HG03066 (cell line): ENCODE data around the gene GATAD2A.
A peak's percentile ranks its signal among the peaks of the same experiment; 100 is the strongest.
"Not testable (repeated sequence)": the region's sequence is repeated elsewhere in the genome, so short reads cannot be mapped to it uniquely, and the experiment has no call there.

Experiments used
- ATAC-seq: cut with Tn5 transposase; IDR thresholded peaks from one replicate; pipeline ENCODE4 v1.9.1; 2021; ENCODE audit warnings: low read depth; ENCODE audit not compliant: unreplicated experiment

Gene GATAD2A

DNA sequence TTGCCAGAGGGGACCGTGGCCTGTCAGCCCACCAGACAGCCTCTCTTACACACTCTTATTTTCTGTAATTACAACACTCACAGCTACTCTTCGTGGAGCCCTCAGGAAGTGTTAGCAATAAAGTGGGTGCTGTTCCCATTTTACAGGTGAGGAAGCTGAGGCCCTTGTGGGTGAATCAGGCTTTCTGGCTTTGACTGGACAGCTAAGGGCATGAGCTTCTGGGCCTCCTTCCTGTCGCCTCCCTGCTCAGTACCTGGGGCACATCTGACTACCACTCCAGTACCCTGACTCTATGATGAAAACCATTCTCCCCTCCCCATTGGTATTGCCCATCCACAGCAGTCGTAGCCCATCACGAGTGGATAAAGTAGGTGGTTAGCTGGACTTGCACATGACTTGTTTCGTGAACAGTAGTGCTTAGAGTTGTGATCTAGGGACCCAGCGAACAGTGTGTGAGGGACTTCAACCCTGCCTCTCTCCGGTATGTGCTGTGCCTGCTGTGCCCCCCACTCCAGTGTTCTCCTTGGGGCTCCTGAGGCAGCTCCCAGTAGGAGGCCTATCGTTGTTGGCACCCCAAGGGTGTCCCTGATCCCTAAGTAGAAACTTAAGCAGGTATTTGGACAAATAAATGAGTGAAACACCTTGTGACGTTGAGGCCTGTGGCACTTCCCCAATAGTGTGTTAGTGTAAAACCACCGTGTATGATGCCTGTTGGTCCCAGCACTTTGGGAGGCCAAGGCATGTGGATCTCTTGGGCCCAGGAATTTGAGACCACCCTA, 38.6 kb downstream of the GATAD2A start:
- no peak for ATAC-seq

DNA sequence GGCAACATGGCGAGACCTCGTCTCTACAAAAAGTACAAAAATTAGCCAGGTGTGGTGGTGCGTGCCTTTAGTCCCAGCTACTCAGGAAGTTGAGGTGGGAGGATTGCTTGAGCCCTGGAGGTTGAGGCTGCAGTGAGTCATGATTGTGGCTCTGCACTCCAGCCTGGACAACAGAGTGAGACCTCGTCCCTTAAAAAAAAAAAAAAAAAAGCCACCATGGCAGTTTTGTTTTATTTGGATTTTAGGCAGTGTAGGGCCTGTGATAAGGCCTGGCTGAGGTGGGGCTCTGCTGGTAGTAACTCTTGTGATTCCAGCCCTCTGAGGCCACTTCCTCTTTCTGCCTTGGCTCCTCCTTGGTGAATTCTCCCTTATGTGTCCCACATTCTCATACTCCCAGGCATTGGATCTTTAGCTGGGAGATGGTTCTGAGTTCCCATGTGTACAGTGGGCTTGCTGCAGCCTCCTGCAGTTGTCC, 39.2 kb downstream of the GATAD2A start:
- peak; percentile 64 for ATAC-seq

DNA sequence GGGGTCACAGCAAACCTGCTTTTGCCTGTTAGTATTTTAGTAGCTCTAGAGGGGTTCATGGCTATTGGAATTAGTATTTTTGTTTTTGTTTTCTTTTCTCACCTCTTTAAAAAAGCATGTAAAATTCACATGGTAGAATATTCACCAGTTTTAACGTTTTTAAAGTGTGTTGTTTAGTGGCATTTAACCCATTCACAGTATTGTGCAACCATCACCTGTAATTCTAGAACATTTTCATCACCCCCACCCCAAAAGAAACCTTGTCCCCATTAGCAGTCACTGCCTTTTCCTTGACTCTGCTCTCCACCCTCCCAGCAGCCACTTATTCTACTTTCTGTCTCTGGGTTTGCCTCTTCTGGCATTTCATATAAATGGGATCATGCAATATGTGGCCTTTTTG, 39.8 kb downstream of the GATAD2A start:
- ATAC-seq, result no peak

DNA sequence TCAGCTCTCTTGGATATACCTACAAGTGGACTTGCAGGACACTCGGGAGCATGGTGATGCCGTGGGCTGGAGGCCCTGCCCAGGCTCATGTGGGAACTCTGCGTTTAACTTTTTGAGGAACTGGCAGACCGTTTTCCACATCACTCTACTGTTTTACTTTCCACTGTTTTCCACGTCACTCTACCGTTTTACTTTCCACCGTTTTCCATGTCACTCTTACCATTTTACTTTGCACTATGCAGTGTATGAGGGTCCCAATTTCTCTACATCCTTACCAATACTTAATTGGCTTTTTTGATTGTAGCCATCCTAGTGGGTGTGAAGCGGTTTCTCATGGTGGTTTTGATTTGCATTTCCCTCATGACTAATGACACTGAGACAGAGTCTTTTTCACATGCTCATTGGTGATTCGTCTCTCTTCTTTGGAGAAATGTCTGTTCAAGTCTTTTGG, 40.5 kb downstream of the GATAD2A start:
- ATAC-seq, result no peak

DNA sequence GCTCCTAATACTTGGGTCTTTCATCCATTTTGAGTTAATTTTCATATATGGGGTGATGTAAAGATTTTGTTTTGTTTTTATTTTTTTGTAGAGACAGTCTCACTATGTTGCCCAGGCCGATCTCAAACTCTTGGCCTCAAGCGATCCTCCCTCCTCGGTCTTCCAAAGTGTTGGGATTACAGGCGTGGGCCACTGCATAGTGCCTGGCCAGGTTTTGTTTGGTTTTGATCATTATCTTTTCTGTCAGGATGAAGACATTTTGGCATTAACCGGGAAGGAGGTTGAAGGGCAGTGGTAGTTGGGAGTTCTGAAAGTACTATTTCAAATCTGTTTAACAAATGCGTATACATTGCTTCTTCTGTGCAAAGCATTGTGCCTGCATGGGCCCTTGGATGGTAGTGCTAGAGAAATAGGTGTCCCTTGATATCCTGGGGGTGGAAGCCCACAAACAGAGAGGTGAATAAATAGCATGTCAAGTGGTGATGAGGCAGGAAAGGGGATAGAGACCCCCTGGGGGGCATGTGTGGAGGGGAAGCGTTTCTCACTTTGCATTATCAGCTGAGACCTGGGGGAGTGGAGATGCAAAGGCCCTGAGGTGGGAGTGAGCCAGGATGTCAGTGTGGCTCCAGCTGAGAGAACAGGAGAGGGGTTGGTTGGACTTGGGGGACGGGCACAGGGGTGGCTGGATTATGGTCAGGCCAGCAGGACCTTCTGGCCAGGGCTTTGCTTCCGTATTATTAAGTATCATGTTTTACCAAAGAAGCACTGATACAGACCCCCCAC, 41.4 kb downstream of the GATAD2A start:
- ATAC-seq, result no peak

DNA sequence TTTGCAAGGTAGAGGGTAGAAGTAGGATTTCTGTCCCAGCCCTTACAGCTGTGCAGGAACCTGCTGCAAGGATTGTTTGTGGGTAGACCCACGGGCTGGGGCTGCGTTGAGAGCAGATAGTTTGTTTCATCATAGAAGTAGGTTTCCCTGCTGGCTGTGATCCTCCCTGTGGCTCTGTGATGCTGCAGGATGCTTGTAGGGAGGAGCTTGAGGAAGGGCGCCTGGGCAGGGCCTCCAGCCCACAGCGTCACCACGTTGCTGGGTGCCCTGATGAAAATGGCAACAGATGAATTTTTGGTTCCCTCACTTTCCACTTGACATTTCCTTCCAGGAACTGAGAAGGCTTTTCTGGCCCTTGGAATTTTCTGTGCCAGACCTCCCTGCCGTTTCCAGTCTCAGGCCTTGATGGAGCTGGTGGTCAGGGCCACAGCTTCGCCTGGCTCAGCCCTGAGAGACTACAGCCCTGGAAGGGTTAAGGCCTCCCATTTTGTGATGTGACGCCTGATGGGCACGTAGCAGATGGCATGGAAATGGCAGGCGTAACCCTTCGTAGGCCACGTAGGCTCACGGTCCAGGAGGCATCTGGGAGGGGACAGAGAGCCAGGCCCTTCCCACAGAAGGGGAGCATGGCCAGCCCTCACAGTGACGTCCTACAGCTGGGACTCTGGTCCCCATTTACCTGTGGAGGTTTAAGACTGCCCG, 42.2 kb downstream of the GATAD2A start:
- ATAC-seq, result no peak

DNA sequence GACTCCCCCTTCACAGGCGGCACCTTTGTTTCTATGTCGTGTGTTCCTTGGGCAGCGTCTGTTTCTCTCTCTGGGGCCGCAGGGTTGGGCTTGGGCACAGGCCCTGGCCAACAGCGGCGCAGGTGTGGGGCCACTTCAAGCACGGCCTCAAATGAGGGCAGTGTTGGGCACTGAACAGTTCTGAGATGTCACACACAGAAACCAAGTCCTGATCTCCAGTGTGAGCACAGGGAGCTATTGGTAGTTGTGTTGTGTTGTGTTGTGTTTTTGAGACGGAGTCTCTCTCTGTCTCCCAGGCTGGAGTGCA, 42.7 kb downstream of the GATAD2A start:
- ATAC-seq, result no peak

DNA sequence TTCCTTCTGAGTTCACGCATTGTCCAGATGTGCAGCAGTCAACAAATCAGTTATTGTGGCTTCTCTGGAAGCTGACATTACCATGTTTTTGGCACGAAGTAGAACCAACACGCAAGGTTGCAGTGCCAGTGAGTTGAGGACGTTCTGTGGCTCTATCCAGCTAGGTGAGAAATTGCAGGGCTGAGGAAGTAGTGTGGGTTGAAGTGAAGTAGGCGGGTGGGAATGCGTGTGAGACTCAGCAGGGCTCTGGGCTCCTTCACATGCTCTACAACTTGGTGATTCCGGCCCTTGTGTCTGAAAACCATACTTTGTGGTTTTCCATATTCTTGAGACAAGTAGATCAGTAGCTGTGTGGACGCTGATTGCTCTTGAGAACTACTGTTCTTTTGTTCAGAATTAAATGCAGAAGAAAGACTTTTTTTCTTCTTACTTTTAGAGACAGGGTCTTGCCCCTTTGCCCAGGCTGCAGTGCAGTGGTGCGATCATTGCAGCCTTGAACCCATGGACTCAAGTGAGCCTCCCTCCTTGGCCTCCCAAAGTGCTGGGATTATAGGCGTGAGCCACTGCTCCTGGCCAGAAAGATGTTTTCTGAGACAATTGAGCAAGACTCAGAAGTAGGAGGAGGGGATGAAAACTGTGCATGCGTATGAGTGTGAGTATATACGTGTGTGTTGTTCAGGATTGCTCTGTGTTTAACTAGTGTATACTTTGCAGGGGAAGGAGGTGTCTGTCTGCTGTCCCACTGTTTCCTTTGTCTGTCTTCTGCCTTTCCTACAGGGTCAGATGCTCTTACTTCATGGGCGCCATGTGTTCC, 46.2 kb downstream of the GATAD2A start:
- no peak for ATAC-seq

DNA sequence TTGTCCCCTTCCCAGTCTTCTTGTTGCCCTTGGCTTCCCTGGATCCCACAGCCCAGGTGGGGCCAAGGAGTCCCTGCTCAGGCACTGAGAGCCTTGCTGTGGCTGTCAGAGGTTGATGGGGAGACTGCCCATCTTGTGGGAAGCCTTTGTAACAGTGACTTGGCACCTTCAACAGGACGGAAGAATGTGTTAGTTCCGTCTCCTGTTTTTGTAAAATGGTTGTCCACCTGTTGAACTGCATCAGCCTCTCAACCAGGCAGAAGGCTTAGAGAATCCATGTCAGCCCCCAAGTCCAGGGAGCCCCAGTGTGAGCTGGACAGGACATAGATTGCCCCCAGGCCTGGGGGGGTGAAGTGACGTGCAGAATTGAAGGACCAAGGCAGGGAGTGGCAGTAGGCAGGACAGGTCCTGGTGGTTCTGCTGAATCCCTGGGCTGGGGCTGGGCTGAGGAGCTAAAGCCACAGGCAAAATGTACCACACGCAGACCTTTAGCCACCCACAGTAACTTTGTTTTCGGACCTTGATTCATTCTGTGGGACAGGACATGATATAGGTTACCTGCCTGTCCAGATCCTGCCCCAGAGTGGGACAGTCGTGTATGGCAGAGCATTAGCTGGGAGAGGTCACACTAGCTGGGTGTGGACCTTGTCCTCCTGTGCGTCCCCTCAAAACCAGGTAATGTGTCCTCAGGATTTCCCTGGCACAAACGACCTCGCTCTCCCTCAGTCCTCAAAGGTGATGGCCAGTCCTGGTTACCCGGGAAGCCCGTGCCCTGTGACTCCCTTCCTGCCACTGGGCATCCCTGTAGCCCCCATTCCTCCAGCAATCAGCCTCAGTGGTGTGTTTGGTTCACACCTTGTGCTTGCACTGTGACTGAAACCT, 47.0 kb downstream of the GATAD2A start:
- no peak for ATAC-seq

DNA sequence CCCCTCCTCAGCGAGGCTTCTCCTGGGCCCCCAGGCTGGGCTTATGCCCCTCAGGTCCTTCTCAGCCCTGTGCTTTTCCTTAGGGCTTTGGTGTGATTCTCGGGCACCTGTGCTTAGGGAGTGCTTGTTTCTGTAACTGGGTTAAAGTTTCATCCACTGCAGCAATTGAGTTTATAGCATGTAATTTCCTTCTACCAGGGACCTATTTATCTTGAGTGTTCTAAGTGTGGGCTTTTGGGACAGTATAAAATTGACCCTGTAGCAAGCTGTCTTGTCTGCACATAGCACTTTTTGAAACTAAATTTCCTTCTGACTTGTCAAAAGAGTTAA, 47.6 kb downstream of the GATAD2A start:
- no peak for ATAC-seq

DNA sequence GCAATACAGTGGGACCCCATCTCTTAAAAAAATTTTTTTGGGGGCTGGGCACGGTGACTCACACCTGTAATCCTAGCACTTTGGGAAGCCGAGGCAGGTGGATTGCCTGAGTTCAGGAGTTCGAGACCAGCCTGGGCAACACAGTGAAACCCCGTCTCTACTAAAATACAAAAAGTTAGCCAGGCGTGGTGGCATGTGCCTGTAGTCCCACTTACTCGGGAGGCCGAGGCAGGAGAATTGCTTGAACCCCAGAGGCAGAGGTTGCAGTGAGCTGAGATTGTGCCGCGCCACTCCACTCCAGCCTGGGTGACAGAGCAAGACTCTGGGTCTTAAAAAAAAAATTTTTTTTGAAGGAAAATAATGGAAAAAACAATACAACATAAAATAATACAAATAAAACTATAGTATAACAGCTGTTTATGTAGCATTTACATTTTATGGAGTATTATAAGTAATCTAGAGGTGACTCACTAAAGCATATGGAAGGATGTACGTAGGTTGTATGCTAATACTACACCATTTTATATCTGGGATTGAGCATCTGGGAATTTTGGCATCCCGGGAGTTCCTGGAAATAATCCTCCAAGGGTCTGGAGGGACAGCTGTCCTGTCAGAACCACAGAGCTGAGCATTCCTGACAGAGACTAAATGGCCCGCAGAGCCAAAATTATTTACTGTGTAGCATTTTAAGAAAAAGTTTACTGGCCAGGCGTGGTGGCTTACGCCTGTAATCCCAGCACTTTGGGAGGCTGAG, 49.9 kb downstream of the GATAD2A start:
- not testable (repeated sequence) for ATAC-seq

DNA sequence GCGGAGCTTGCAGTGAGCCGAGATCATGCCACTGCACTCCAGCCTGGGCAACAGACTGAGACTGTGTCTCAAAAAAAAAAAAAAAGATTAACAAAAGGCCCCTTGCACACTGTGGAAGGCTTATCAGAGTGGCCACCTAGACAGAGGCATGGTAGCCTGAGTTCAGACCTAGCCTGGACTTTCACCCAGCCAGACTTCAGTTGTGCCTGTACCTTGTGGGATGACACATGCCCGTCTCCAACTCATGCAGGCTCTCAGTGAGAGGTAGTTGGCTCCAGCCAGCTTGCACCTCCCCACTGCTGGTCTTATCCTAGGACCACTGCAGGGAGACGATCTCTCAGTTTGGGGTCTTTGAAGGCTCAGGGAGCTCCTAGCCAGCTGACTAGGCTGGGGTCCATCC, 52.2 kb downstream of the GATAD2A start:
- no peak for ATAC-seq

DNA sequence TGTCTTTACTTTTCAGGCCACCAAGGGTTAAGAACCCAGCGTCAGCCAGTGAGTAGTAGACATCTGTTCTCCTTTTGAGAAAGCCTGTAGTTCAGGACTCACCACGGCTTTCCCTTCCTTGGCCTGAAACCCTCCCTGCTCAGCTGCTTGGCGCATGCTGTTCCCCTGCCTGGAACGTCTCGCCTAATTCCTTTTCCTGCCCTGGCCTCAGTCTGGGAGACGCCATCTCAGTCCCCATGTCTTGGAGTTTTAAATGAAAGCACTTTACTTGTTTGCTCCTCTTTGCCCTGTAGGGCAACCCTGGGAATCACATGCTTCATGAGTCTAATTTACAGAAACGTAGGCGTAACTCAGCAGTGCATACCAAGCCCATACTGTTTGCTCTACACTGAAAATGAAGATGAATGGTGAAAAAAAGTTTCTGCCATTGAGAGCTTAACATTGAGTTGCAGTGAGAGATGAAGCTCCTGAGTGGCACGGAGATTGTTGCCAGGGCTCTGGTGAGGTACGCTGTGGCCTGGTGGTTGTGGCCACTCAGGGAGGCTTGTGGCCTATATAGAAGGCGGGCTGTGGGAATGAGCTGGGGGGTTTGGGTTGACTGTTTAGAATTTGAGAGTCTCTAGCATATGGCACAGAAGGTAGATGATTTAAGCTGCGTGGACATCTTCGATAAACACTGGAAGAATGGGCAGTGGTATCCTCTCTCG, 52.8 kb downstream of the GATAD2A start:
- ATAC-seq, result no peak

DNA sequence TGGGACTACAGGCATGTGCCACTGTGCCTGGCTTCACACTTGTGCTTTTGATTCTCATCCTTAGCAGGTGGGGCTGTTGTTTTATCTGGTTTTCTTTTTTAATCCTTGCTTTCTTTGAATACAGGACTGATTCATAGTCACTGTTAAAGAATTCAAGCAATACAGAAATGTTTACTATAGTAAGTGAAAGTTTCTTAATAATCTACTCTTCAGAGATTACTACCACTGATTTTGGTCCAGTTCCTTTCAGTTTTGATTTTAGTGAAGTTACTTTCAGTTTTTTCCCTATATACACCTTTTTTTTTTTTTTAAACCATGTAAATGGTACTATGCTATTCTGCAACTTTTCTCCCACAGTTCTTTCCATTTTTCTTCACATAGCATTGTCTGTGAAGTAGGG, 53.6 kb downstream of the GATAD2A start:
- no peak for ATAC-seq

DNA sequence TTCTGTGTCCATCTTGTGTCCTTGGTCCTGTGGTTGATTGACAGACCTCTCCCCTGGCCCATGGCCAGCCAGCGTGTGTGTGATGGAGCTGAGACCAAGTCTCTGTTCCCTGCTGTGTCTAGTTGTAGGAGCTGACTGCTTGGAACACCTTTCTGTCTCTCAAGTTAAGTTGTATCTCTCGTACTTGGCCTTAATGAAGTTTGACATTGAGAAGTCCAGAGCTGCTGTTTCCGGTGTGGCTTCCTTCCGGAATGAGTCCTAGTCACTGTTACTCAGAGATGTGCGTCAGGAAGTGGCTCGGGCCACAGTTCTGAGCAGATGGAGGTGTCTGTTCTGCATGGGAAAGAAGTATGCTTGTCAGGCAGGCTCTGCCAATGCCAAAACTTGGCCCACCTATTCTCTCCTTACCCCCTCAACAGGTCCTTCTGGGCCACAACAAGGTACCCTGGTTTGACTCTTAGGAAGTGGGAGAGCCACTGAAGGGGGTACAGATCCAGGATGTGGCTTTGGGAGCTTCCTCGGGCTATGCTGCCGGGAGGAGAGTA, 54.3 kb downstream of the GATAD2A start:
- no peak for ATAC-seq

DNA sequence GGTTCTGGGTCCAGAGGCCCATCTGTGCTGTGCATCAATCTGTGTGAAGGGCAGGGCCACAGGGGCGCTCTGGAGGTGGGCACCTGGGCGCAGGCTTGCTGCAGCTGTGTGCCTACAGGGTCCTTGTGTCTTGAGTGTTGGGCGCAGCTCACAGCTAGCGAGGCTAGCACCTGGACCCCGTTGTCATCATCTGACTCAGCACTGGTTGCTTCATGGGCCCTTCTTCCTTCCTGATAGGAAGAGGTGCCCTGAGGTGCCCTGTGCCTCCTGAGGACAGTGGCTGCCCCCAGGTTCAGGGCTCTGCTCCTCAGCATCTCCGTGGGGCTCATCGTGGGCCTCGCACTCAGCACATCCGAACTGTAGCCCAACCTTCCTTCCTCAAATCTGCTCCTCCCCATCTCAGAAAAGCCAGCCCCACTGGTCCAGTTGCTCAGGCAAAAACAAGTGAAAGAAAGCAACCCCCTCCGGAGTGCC, 54.8 kb downstream of the GATAD2A start:
- no peak for ATAC-seq

DNA sequence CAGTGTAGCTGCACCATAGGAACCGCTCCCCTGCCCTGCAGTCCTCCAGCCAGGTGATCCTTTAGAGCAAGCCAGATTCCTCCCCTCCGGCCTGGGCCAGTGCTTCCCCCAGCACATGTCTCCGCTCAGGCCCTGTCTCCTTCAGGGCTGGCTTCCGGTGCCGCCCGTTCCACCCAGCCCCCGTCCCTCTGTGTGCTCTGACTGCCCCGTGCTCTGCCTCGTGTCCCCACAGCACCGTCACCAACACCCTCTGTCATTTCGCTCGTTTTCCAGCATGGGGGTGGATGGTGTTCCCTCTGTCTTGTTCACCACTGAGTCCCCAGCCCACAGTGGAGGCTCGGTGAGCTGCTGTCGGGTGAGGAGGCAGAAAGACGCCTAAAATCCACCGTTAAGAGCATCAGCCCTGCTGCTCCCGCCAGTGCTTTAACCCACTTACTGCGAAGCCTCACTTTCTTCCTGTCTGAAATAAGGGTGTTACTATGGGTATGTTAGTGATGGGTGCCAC, 55.3 kb downstream of the GATAD2A start:
- no peak for ATAC-seq

DNA sequence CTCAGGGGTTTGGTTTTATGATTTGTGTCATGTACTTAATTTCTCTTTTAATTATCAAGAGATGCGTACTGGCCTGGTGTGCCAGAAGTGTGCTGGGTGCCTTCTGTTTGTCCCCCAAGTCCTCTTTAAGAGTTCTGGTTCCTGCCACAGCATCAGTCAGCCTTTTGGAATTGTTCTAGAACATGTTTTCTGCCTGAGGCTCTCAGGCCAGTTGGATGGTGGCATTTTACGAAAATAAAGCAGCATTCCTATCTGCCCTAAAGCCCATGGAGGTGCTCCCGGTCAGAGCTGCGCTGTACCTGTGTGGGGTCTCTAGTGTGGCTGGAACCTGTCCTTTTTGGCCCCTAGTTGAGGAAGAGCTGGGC, 55.8 kb downstream of the GATAD2A start:
- no peak for ATAC-seq
